Measurements from ENCODE around the gene LRRC73.
A peak's percentile ranks its signal among the peaks of the same experiment; 100 is the strongest.

LRRC73 gene

GRCh38 chr6:43524483-43524961 lies 14.4 kb upstream of the LRRC73 start:
- Histone ChIP-seq H3K4me3 (ENCODE audit: low read depth, low read length) (no peak overlapping the region), H3K36me3 (ENCODE audit: insufficient read depth, low read length) (peaks cover 49% of the 10 kb centered on the region), H2AFZ (ENCODE audit: low read length, unreplicated experiment) (no peak overlapping the region)

GRCh38 chr6:43523284-43523683 lies 13.1 kb upstream of the LRRC73 start:
- peaks cover 47% of the 10 kb centered on the region for H3K36me3 ChIP-seq (ENCODE audit: insufficient read depth, low read length)

More at GRCh38 chr6:43524483-43524961, 14.4 kb upstream of the LRRC73 start:
- no peaks in the 10 kb centered on the region for H3K27me3 ChIP-seq (ENCODE audit: insufficient read depth, low read length)
- H3K4me1 ChIP-seq (ENCODE audit: control insufficient read depth, insufficient read depth, low read length, unreplicated experiment) = no peaks in the 10 kb centered on the region
- no peak overlapping the region for H3K27ac ChIP-seq (ENCODE audit: low read depth, low read length)
- H3K79me2 ChIP-seq (ENCODE audit: control insufficient read depth, insufficient read depth, low read length, unreplicated experiment) = peaks cover 3% of the 10 kb centered on the region

DNA sequence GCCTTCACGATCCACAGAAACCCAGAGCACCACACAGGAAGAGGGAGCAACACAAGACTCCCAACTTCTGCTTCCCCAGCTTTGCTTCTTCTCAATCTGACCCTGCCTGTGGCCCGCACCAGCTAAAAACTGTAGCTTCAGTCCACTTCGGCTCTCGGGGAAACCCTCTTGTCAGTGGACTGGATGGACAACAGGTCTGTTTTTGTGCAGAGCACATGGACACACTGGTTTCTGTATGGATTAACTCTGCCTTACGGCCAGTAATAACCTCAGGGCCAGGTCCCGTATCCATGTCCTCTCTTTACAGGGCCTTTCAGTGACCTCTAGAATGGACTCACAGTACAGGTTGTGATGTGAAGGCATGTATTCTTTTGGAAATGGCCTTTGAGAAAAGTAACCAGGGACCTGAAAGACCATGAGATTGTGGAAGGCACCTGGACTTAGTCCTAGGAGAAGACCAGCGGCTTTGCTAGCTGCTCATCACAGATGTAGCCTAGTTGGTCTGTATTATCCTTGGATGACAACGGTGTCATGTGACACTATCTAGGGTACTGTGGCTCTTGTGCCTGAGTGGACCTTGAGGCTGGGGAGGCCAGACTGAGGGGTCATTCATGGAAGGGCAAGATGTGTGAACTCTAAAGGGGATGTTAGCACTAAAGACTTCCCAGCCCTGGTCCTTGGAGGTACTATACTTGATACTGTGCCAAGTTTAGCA lies 12.6 kb upstream of the LRRC73 start:
- Histone ChIP-seq H3K79me2 (ENCODE audit: control insufficient read depth, insufficient read depth, low read length, unreplicated experiment) (peaks cover 21% of the 10 kb centered on the region), H3K4me3 (ENCODE audit: low read depth, low read length) (no peak overlapping the region), H3K36me3 (ENCODE audit: insufficient read depth, low read length) (peaks cover 42% of the 10 kb centered on the region), H3K27ac (ENCODE audit: low read depth, low read length) (no peak overlapping the region), H3K27me3 (ENCODE audit: insufficient read depth, low read length) (no peaks in the 10 kb centered on the region), H2AFZ (ENCODE audit: low read length, unreplicated experiment) (no peak overlapping the region), H3K4me1 (ENCODE audit: control insufficient read depth, insufficient read depth, low read length, unreplicated experiment) (peaks cover 11% of the 10 kb centered on the region)

More at GRCh38 chr6:43523284-43523683, 13.1 kb upstream of the LRRC73 start:
- Histone ChIP-seq H2AFZ (ENCODE audit: low read length, unreplicated experiment) (no peak overlapping the region), H3K27ac (ENCODE audit: low read depth, low read length) (no peak overlapping the region), H3K4me3 (ENCODE audit: low read depth, low read length) (no peak overlapping the region), H3K4me1 (ENCODE audit: control insufficient read depth, insufficient read depth, low read length, unreplicated experiment) (peaks cover 9% of the 10 kb centered on the region), H3K79me2 (ENCODE audit: control insufficient read depth, insufficient read depth, low read length, unreplicated experiment) (peaks cover 16% of the 10 kb centered on the region), H3K27me3 (ENCODE audit: insufficient read depth, low read length) (no peaks in the 10 kb centered on the region)

- Histone ChIP-seq H3K27ac (ENCODE audit: low read depth, low read length) (no peak overlapping the region), H3K79me2 (ENCODE audit: control insufficient read depth, insufficient read depth, low read length, unreplicated experiment) (peaks cover 29% of the 10 kb centered on the region), H3K27me3 (ENCODE audit: insufficient read depth, low read length) (no peaks in the 10 kb centered on the region), H2AFZ (ENCODE audit: low read length, unreplicated experiment) (no peak overlapping the region), H3K4me3 (ENCODE audit: low read depth, low read length) (no peak overlapping the region), H3K4me1 (ENCODE audit: control insufficient read depth, insufficient read depth, low read length, unreplicated experiment) (peaks cover 11% of the 10 kb centered on the region), H3K36me3 (ENCODE audit: insufficient read depth, low read length) (peaks cover 42% of the 10 kb centered on the region)
Observed at GRCh38 chr6:43521836-43522235, 11.7 kb upstream of the LRRC73 start.

DNA sequence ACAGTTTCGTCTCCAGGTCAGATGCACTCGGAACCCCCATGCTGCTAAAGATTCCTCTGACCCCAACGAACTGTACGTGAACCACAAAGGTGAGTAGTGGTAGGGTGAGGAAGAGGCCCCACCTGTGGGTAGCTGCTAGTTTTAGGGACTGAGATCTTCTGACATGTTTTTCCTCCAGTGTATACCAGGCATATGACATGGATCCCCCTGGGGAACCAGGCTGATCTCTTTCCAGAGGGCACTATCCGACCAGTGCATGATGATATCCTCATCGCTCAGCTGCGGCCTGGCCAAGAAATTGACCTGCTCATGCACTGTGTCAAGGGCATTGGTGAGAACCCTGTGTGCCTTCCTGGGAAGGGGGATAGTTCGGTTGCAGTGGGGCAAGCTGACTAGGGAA lies 10.0 kb upstream of the LRRC73 start:
- Histone ChIP-seq H3K79me2 (ENCODE audit: control insufficient read depth, insufficient read depth, low read length, unreplicated experiment) (peaks cover 45% of the 10 kb centered on the region), H3K27ac (ENCODE audit: low read depth, low read length) (no peak overlapping the region), H3K27me3 (ENCODE audit: insufficient read depth, low read length) (no peaks in the 10 kb centered on the region), H3K36me3 (ENCODE audit: insufficient read depth, low read length) (peaks cover 39% of the 10 kb centered on the region), H3K4me1 (ENCODE audit: control insufficient read depth, insufficient read depth, low read length, unreplicated experiment) (peaks cover 19% of the 10 kb centered on the region), H3K4me3 (ENCODE audit: low read depth, low read length) (no peak overlapping the region), H2AFZ (ENCODE audit: low read length, unreplicated experiment) (no peak overlapping the region)

DNA sequence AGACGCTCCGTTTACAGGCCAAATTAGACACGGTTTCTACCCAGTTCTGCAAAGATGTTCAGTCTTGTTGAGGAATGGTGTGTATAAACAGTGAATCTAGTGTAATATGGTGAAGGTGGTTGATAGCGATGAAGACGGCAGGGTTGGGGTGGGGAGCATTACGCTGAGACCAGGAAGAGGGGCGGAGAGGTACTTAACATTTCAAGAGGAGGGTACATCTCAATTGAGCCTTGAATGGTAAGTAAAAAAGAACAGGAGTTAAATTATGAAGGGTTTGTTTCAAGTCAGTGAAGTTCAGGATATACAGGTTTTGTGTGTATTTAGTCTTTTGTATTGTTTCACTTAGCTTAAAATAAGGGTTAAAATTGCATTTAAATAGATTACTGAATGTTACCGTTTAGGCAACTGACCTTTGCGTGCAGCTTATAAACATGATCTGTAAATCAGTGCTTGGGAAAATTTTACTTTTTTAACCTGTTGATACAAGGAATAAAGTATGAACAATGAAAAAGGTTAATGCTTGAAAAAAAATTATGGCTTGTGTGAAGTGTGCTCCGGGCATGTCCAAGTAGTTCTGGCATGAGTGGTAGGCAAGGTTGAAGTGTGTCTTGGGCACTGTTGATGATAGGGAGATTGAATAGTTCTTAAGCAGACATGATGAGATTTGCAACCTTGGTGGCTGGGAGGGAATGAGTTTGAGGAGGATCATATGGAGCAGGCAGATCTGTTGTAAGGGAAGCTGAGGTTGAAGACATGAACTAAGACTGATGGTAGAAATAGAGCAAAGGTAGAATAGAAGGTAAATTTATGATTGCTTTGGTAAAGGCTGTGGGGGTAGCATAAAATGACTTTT lies 7.6 kb upstream of the LRRC73 start:
- peak overlapping the region; percentile 91 for H3K4me3 ChIP-seq (ENCODE audit: low read depth, low read length)
- peaks cover 55% of the 10 kb centered on the region for H3K79me2 ChIP-seq (ENCODE audit: control insufficient read depth, insufficient read depth, low read length, unreplicated experiment)
- H3K27me3 ChIP-seq (ENCODE audit: insufficient read depth, low read length) = no peaks in the 10 kb centered on the region
- peaks cover 44% of the 10 kb centered on the region for H3K36me3 ChIP-seq (ENCODE audit: insufficient read depth, low read length)
- H3K27ac ChIP-seq (ENCODE audit: low read depth, low read length) = peak overlapping the region; percentile 11; the same call in 1 of the 2 replicates
- H2AFZ ChIP-seq (ENCODE audit: low read length, unreplicated experiment) = peak overlapping the region; percentile 8
- H3K4me1 ChIP-seq (ENCODE audit: control insufficient read depth, insufficient read depth, low read length, unreplicated experiment) = peaks cover 28% of the 10 kb centered on the region

DNA sequence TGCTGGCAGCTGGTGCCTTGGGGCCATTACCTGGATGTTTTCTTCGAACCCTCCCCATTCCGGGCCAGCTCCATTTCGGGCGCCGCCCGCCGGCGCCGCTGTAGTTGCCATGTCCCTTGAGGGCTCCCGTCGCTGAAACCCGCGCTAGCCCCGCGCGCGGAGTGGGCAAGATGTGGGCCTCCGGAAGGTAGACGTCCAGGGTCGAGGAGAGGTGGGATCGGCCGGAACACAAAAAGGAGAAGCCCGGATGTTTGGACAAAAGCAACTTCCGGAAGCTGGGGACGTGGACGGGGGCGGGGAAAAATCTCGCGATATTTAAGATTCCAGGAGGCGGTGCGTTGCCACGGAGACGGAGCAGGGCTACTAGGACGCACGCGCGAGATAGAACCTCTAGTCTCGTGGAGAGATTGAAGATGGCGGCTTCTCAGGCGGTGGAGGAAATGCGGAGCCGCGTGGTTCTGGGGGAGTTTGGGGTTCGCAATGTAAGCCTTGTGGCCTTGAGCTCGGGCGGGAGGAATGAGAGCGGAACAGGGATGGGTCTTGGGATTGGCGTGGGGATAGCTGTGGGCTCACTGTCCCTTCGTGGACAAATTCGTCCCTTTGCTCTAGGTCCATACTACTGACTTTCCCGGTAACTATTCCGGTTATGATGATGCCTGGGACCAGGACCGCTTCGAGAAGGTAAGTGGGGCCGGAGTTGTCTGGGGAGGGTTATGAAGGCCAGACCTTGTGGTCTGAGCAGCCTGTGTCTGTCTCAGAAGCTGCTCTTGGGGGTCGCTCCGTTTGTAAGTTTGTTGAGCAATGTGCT lies 6.8 kb upstream of the LRRC73 start, which contains the start of the genes POLR1C and YIPF3:
POLR1C (plus strand) TSS at position 393 of the 808 bp plus-strand sequence; CDS start at position 414, 21 bp downstream.
YIPF3 (minus strand) TSS at position 230 of the 808 bp plus-strand sequence; CDS start at position 111, 119 bp downstream.
- peaks cover 36% of the 10 kb centered on the region for H3K36me3 ChIP-seq (ENCODE audit: insufficient read depth, low read length)
- peaks cover 28% of the 10 kb centered on the region for H3K4me1 ChIP-seq (ENCODE audit: control insufficient read depth, insufficient read depth, low read length, unreplicated experiment)
- peak within 1 kb of the TSS; percentile 90 for H2AFZ ChIP-seq (ENCODE audit: low read length, unreplicated experiment)
- H3K4me3 ChIP-seq (ENCODE audit: low read depth, low read length) = peak within 1 kb of the TSS; percentile 91
- H3K27ac ChIP-seq (ENCODE audit: low read depth, low read length) = peak within 1 kb of the TSS; percentile 63
- peaks cover 55% of the 10 kb centered on the region for H3K79me2 ChIP-seq (ENCODE audit: control insufficient read depth, insufficient read depth, low read length, unreplicated experiment)
- H3K27me3 ChIP-seq (ENCODE audit: insufficient read depth, low read length) = no peaks in the 10 kb centered on the region

- peak overlapping the region; percentile 90 for H2AFZ ChIP-seq (ENCODE audit: low read length, unreplicated experiment)
- H3K27ac ChIP-seq (ENCODE audit: low read depth, low read length) = peak overlapping the region; percentile 63
- H3K27me3 ChIP-seq (ENCODE audit: insufficient read depth, low read length) = no peaks in the 10 kb centered on the region
- peaks cover 34% of the 10 kb centered on the region for H3K36me3 ChIP-seq (ENCODE audit: insufficient read depth, low read length)
- H3K4me1 ChIP-seq (ENCODE audit: control insufficient read depth, insufficient read depth, low read length, unreplicated experiment) = peaks cover 28% of the 10 kb centered on the region
- peaks cover 55% of the 10 kb centered on the region for H3K79me2 ChIP-seq (ENCODE audit: control insufficient read depth, insufficient read depth, low read length, unreplicated experiment)
- peak overlapping the region; percentile 91 for H3K4me3 ChIP-seq (ENCODE audit: low read depth, low read length)
Observed at GRCh38 chr6:43516367-43516696, 6.2 kb upstream of the LRRC73 start.

DNA sequence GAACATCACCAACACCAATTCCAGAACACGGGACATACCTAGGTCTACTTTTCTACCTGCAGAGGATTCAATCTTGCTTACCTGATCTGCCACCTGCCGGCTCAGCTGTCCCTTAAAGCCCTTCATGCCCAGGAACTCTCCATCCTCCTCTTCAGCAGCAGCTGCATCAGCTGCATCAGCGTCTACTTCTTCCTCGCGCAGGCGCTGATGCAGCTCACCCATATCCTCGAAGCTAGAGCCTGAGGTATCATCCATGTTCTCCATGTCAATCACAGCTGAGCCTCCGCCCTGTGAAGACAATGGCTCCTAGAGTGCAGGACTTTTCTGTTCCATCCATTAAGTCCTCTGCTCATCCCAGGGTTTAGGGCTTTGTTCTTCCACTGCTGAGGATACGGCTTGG lies 5.7 kb upstream of the LRRC73 start:
- Histone ChIP-seq H3K36me3 (ENCODE audit: insufficient read depth, low read length) (peaks cover 29% of the 10 kb centered on the region), H3K4me1 (ENCODE audit: control insufficient read depth, insufficient read depth, low read length, unreplicated experiment) (peaks cover 29% of the 10 kb centered on the region), H2AFZ (ENCODE audit: low read length, unreplicated experiment) (peak overlapping the region; percentile 90), H3K79me2 (ENCODE audit: control insufficient read depth, insufficient read depth, low read length, unreplicated experiment) (peaks cover 55% of the 10 kb centered on the region), H3K27me3 (ENCODE audit: insufficient read depth, low read length) (no peaks in the 10 kb centered on the region), H3K4me3 (ENCODE audit: low read depth, low read length) (peak overlapping the region; percentile 91), H3K27ac (ENCODE audit: low read depth, low read length) (no peak overlapping the region)

DNA sequence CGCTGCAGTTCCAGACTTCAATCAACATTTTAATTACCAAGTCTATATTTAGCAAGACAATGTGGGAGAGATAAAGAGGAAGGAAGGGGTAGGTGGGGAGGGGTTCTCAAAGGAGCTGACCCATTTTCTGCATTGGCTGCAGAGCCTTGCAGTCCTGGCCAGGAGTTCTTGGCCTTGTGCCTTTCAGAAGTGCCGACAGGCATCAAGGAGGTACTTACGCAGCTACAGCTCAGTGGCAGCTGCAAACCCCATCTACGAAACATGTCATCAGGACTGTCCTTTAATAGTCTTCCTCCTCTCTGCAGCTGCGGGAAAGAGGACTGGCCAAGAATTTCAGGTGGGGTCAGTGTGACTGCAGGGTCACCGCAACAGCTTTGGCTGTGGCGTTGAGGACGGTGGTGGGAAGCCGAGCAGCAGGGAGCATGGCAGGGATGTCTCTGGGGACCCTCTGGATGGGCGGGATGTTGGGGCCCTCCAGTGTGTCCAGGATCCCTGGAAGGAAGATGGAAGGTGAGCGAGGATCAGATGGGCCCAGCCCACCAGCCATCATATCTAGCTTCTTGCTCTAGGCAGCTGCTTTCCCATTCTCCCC lies 1.8 kb upstream of the LRRC73 start:
- peaks cover 12% of the 10 kb centered on the region for H3K36me3 ChIP-seq (ENCODE audit: insufficient read depth, low read length)
- H3K27ac ChIP-seq (ENCODE audit: low read depth, low read length) = no peak overlapping the region
- H3K4me1 ChIP-seq (ENCODE audit: control insufficient read depth, insufficient read depth, low read length, unreplicated experiment) = peaks cover 21% of the 10 kb centered on the region
- H3K27me3 ChIP-seq (ENCODE audit: insufficient read depth, low read length) = no peaks in the 10 kb centered on the region
- no peak overlapping the region for H2AFZ ChIP-seq (ENCODE audit: low read length, unreplicated experiment)
- H3K79me2 ChIP-seq (ENCODE audit: control insufficient read depth, insufficient read depth, low read length, unreplicated experiment) = peaks cover 25% of the 10 kb centered on the region
- H3K4me3 ChIP-seq (ENCODE audit: low read depth, low read length) = no peak overlapping the region
